K562 (cell line): ENCODE data around the gene MUC15. TPM values are rescaled to one million over a fixed set of nuclear protein-coding genes. Genes with fewer than 3 reads are reported as not detected.

Experiments used
- ATAC-seq: fragments of 200-7000 bp; cut with Tn5 transposase; 3 replicates; pipeline ENCODE4 v1.9.1; 2020; ENCODE audit warnings: moderate library complexity
- BruUV-seq: library from RNA; stranded (reverse); fragments of 400-500 nt; replicated peaks from 2 replicates; lab custom pipeline; 2021; lab: Mats Ljungman, UMichigan
- CTCF ChIA-PET: fragments of 300-600 bp; formaldehyde crosslinking; extraction: SDS; loops from one replicate; lab custom pipeline; 2021; ENCODE audit warnings: low intra/inter-chr PET ratio; lab: Yijun Ruan, JAX
- POLR2A ChIA-PET: fragments of 300-600, 350-650 bp; sonication (Branson Sonifier 250); formaldehyde crosslinking; extraction: SDS; loops from one replicate; lab custom pipeline; 2021; ENCODE audit warnings: antibody characterized with exemption, inconsistent platforms; lab: Yijun Ruan, JAX
- DNase-seq, 4 experiments: peaks; one replicate each; pipeline versions ENCODE4 v3.0.0 to v3.0.0-alpha.2; 2011 to 2018; ENCODE audit warnings: low spot score in 3 of 4, mixed read lengths in 3 of 4; ENCODE audit errors: extremely low read depth in 1 of 4
- FAIRE-seq: peaks from 2 replicates; lab custom pipeline; 2011; peaks lifted over from hg19 to GRCh38; lab: Jason Lieb, UNC
- H2AFZ ChIP-seq: 2 replicates; pipeline ENCODE4 v1.6.0; 2011; ENCODE audit warnings: low read depth, low read length, control low read depth, inconsistent platforms
- H3K27ac ChIP-seq: fragments of 200-600 bp; 3 replicates; pipeline ENCODE4 v1.8.0; 2011; ENCODE audit warnings: low read depth, mild to moderate bottlenecking, control low read depth, inconsistent platforms, low read length, moderate library complexity, mixed read lengths; ENCODE audit errors: extremely low read depth
- H3K27me3 ChIP-seq, 2 experiments: fragments of 300-600 bp in 1 of 2; 2 replicates in 1 of 2; 3 replicates in 1 of 2; pipeline versions ENCODE4 v1.6.0 to v1.8.0; 2011; ENCODE audit warnings: inconsistent platforms in 2 of 2, low read length in 2 of 2, mild to moderate bottlenecking in 1 of 2, mixed read lengths in 1 of 2, moderate library complexity in 1 of 2; ENCODE audit not compliant: control insufficient read depth in 2 of 2, insufficient read depth in 2 of 2
- H3K36me3 ChIP-seq: fragments of 300-600 bp; 3 replicates; pipeline ENCODE4 v1.8.0; 2011; ENCODE audit warnings: mild to moderate bottlenecking, low read length, inconsistent platforms; ENCODE audit not compliant: control insufficient read depth, insufficient read depth
- H3K4me1 ChIP-seq, 2 experiments: fragments of 200-600 bp in 1 of 2; replicated peaks in 1 of 2; 2 replicates in 1 of 2; 3 replicates in 1 of 2; pipeline versions ENCODE4 v1.5.1 to v1.8.0; 2011; ENCODE audit warnings: inconsistent platforms in 2 of 2, low read length in 2 of 2, mild to moderate bottlenecking in 1 of 2, mixed read lengths in 1 of 2, moderate library complexity in 1 of 2; ENCODE audit not compliant: control insufficient read depth in 2 of 2, insufficient read depth in 2 of 2
- H3K4me2 ChIP-seq: 2 replicates; pipeline ENCODE4 v1.6.1; 2011; ENCODE audit warnings: low read length, control low read depth, inconsistent platforms, mixed read lengths; ENCODE audit not compliant: insufficient read depth
- H3K4me3 ChIP-seq: fragments of 200-600 bp; sonication (generic), shearing (Covaris generic); 2 replicates; pipeline ENCODE4 v1.5.1; 2016; ENCODE audit warnings: control low read depth, inconsistent platforms
- H3K79me2 ChIP-seq: fragments of 200-600 bp; 3 replicates; pipeline ENCODE4 v1.8.0; 2011; ENCODE audit warnings: low read length, inconsistent platforms; ENCODE audit not compliant: control insufficient read depth, insufficient read depth
- H3K9ac ChIP-seq, 2 experiments: 2 replicates each; pipeline versions ENCODE4 v1.6.0 to v1.6.1; 2011; ENCODE audit warnings: low read depth in 2 of 2, low read length in 2 of 2, control low read depth in 1 of 2, inconsistent platforms in 1 of 2, mild to moderate bottlenecking in 1 of 2, mixed read lengths in 1 of 2; ENCODE audit not compliant: insufficient read depth in 1 of 2
- H3K9me1 ChIP-seq: one replicate; pipeline ENCODE4 v1.6.0; 2011; ENCODE audit warnings: inconsistent platforms, mild to moderate bottlenecking, low read length, moderate library complexity; ENCODE audit not compliant: control insufficient read depth, insufficient read depth
- H3K9me3 ChIP-seq: replicated peaks from 2 replicates; pipeline ENCODE4 v1.5.1; 2011; ENCODE audit warnings: low read depth, low read length, inconsistent platforms; ENCODE audit not compliant: control insufficient read depth, insufficient read depth
- H4K20me1 ChIP-seq: replicated peaks from 2 replicates; pipeline ENCODE4 v1.6.1; 2011; ENCODE audit warnings: low read length, inconsistent platforms, mixed read lengths; ENCODE audit not compliant: control insufficient read depth, insufficient read depth
- ATF1 ChIP-seq, 2 experiments: fragments of 450-650 bp in 1 of 2; IDR thresholded peaks; 2 replicates each; pipeline ENCODE4 v1.6.1; 2016; ENCODE audit warnings: missing compliant biosample characterization in 1 of 2, missing genetic modification characterization in 1 of 2
- GABPB1 ChIP-seq: sonication (generic); formaldehyde crosslinking; IDR thresholded peaks from 2 replicates; pipeline ENCODE4 v1.8.0; 2022; ENCODE audit warnings: mild to moderate bottlenecking, missing genetic modification reagents
- HDAC1 ChIP-seq, 2 experiments: fragments of 450-650 bp; IDR thresholded peaks; 2 replicates each; pipeline ENCODE4 v1.6.1; 2016 to 2017; ENCODE audit warnings: inconsistent platforms in 1 of 2, mild to moderate bottlenecking in 1 of 2, moderate library complexity in 1 of 2
- NFYB ChIP-seq: IDR thresholded peaks from 2 replicates; pipeline ENCODE4 v1.6.1; 2011; ENCODE audit warnings: mild to moderate bottlenecking, moderate library complexity; ENCODE audit not compliant: insufficient read length; ENCODE audit errors: extremely low read depth
- SRSF7 ChIP-seq: fragments of 200-400 bp; formaldehyde crosslinking; optimal IDR thresholded peaks from 2 replicates; pipeline ENCODE3; 2017; ENCODE audit warnings: mild to moderate bottlenecking, low read depth, low read length
- STAT5B ChIP-seq: fragments of 250-450 bp; sonication (Bioruptor Pico); IDR thresholded peaks from 2 replicates; pipeline ENCODE4 v1.8.0; 2021; ENCODE audit warnings: mild to moderate bottlenecking, inconsistent platforms
- ZFX ChIP-seq: sonication (generic); formaldehyde crosslinking; IDR thresholded peaks from 2 replicates; pipeline ENCODE4 v1.8.0; 2022; ENCODE audit warnings: mild to moderate bottlenecking, missing genetic modification reagents, moderate library complexity
- ZNF232 ChIP-seq: sonication (generic); formaldehyde crosslinking; IDR thresholded peaks from 2 replicates; pipeline ENCODE4 v1.8.0; 2022; ENCODE audit warnings: mild to moderate bottlenecking, missing genetic modification reagents
- ZNF347 ChIP-seq: fragments of 450-650 bp; formaldehyde crosslinking; IDR thresholded peaks from 2 replicates; pipeline ENCODE4 v1.4.0; 2020; ENCODE audit warnings: low read depth, mild to moderate bottlenecking, moderate library complexity
- WGBS: fragments of 100-300 bp; shearing (Covaris generic); methylation state at CpG from one replicate; pipeline ENCODE4 v1.1.6; 2016; ENCODE audit warnings: low coverage, mixed read lengths; ENCODE audit not compliant: insufficient coverage; ENCODE audit errors: missing lambda C conversion rate; 5-methylcytosine and 5-hydroxymethylcytosine counted together
- in situ Hi-C: fragments of 300-500 bp; cut with MboI; formaldehyde crosslinking; loops from 4 replicates; pipeline ENCODE4 v1.15.0; 2018; ENCODE audit warnings: inconsistent platforms, mixed read lengths
- intact Hi-C: fragments of 100-400 bp; cut with micrococcal nuclease; formaldehyde crosslinking; loops from 2 replicates; pipeline ENCODE4 v1.14.2; 2022
- polyA plus RNA-seq, 8 experiments: library from polyadenylated mRNA; depleted of rRNA in 4 of 8; stranded (reverse) in 5 of 8; unstranded in 3 of 8; fragments of >200 nt; fragmentation: Nextera tagmentation in 2 of 8; fragmentation: Illumina TruSeq in 1 of 8; extraction: Ambion mirVana in 2 of 8; extraction: Trizol in 1 of 8; gene quantifications; 2 replicates each; pipeline versions ENCODE4 v1.2.1 to v1.2.3, GENCODE V29; 2011 to 2014; ENCODE audit warnings: inconsistent platforms in 1 of 8, missing spikeins in 1 of 8
- total RNA-seq, 7 experiments: library from RNA; depleted of rRNA in 6 of 7; stranded (reverse); fragments of >200 nt in 6 of 7; fragmentation: Illumina TruSeq in 2 of 7; extraction: Trizol in 2 of 7; gene quantifications; 2 replicates each; pipeline versions ENCODE4 v1.2.1 to v1.2.3, GENCODE V29; 2011 to 2021; ENCODE audit warnings: low replicate concordance in 1 of 7
- TF ChIP-seq, protein P1 (sequence below), 2 experiments: fragments of 450-650 bp in 1 of 2; sonication (generic) in 1 of 2; formaldehyde crosslinking; conservative IDR thresholded peaks; 2 replicates each; pipeline versions ENCODE4 v1.4.0 to v1.8.1; 2020 to 2022; ENCODE audit warnings: mild to moderate bottlenecking in 1 of 2, missing genetic modification reagents in 1 of 2
- TF ChIP-seq, protein P2 (sequence below): fragments of 250-450 bp; sonication (Bioruptor Pico); IDR thresholded peaks from 2 replicates; pipeline ENCODE4 v1.9.0; 2021; ENCODE audit warnings: mild to moderate bottlenecking, inconsistent platforms
- TF ChIP-seq, protein P3 (sequence below): fragments of 450-650 bp; formaldehyde crosslinking; IDR thresholded peaks from 2 replicates; pipeline ENCODE4 v1.4.0; 2020; ENCODE audit warnings: mild to moderate bottlenecking, moderate library complexity
- TF ChIP-seq, protein P4 (sequence below): sonication (generic); formaldehyde crosslinking; IDR thresholded peaks from 2 replicates; pipeline ENCODE4 v1.8.1; 2023; ENCODE audit warnings: mild to moderate bottlenecking, missing genetic modification reagents, moderate library complexity

MUC15 gene
- total and polyA plus RNA-seq, 9 of the 15 experiments (the other 6 are each of a cell fraction or from before 2014, with no cell fraction given): 0.36 to 1.4 (median 0.65) TPM; not detected in 1

DNA sequence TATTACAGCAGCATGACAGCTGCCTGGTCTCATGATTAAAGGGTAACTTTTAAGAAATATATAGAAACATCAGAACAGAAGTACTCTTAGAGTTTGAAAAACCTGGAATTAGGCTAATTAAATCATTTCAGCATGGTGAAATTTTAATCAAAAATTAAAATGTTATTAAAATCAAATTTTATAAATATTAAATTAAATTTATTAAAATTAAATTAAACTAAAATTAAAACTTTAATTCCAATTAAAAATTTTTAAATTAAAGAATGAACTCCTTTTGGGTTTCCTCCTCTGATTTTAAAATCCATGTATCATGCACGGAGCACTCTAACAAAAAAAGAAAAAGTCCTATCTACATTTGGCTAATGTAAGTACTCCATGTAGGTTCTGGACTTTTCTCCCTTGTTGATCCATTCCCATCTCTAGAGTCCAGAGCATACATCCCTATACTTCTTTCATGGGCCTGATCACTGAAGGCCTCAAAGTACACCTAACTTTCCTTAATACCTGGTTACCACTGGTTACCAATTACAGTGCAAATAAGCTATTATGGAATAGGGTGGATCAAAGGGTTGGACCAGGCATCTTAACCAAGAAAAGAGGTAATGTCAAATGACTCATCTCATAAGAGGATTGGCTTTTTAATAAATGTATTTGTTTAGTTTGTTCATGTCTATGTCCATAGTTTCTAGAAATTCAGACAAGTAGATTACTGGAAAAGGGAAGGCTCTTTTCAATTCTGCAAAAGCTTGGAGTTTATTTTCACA is 48.4 kb upstream of the MUC15 start:
- H3K4me2 ChIP-seq: no peak overlapping the region
- ATAC-seq (no peak), FAIRE-seq (no peak), DNase-seq (no peak)
- in situ Hi-C loops: no loop called here
- TF ChIP-seq, protein P1, sequence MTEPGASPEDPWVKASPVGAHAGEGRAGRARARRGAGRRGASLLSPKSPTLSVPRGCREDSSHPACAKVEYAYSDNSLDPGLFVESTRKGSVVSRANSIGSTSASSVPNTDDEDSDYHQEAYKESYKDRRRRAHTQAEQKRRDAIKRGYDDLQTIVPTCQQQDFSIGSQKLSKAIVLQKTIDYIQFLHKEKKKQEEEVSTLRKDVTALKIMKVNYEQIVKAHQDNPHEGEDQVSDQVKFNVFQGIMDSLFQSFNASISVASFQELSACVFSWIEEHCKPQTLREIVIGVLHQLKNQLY (CRISPR knock-in tag; conservative IDR thresholded peaks at IDR 0.05): no peak
- TF ChIP-seq ZFX (CRISPR knock-in tag): no peak
- TF ChIP-seq NFYB: no peak
- no peak for TF ChIP-seq STAT5B (CRISPR knock-in tag)
- TF ChIP-seq ATF1 (CRISPR knock-in tag; IDR thresholded peaks at IDR 0.05): no peak
- TF ChIP-seq ATF1 (tag; IDR thresholded peaks at IDR 0.05): no peak
- TF ChIP-seq, protein P2, sequence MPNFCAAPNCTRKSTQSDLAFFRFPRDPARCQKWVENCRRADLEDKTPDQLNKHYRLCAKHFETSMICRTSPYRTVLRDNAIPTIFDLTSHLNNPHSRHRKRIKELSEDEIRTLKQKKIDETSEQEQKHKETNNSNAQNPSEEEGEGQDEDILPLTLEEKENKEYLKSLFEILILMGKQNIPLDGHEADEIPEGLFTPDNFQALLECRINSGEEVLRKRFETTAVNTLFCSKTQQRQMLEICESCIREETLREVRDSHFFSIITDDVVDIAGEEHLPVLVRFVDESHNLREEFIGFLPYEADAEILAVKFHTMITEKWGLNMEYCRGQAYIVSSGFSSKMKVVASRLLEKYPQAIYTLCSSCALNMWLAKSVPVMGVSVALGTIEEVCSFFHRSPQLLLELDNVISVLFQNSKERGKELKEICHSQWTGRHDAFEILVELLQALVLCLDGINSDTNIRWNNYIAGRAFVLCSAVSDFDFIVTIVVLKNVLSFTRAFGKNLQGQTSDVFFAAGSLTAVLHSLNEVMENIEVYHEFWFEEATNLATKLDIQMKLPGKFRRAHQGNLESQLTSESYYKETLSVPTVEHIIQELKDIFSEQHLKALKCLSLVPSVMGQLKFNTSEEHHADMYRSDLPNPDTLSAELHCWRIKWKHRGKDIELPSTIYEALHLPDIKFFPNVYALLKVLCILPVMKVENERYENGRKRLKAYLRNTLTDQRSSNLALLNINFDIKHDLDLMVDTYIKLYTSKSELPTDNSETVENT: no peak
- TF ChIP-seq, protein P3, sequence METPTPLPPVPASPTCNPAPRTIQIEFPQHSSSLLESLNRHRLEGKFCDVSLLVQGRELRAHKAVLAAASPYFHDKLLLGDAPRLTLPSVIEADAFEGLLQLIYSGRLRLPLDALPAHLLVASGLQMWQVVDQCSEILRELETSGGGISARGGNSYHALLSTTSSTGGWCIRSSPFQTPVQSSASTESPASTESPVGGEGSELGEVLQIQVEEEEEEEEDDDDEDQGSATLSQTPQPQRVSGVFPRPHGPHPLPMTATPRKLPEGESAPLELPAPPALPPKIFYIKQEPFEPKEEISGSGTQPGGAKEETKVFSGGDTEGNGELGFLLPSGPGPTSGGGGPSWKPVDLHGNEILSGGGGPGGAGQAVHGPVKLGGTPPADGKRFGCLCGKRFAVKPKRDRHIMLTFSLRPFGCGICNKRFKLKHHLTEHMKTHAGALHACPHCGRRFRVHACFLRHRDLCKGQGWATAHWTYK (CRISPR knock-in tag): no peak
- TF ChIP-seq GABPB1: no peak
- no peak for TF ChIP-seq ZNF347
- no peak for TF ChIP-seq SRSF7
- TF ChIP-seq ZNF232 (CRISPR knock-in tag): no peak
- TF ChIP-seq, protein P4, sequence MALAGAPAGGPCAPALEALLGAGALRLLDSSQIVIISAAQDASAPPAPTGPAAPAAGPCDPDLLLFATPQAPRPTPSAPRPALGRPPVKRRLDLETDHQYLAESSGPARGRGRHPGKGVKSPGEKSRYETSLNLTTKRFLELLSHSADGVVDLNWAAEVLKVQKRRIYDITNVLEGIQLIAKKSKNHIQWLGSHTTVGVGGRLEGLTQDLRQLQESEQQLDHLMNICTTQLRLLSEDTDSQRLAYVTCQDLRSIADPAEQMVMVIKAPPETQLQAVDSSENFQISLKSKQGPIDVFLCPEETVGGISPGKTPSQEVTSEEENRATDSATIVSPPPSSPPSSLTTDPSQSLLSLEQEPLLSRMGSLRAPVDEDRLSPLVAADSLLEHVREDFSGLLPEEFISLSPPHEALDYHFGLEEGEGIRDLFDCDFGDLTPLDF (CRISPR knock-in tag): no peak
- no peak for TF ChIP-seq HDAC1 (IDR thresholded peaks at IDR 0.05)
- H3K9me3 ChIP-seq: no peaks in the 10 kb centered on the region
- no peaks in the 10 kb centered on the region for H3K36me3 ChIP-seq
- no peaks in the 10 kb centered on the region for H3K27me3 ChIP-seq
- H3K9me1 ChIP-seq: no peaks in the 10 kb centered on the region
- 0% methylated on average over 1 of the region's 1 CpG for WGBS
- H3K79me2 ChIP-seq: no peaks in the 10 kb centered on the region
- intact Hi-C loops: no loop called here
- H3K4me1 ChIP-seq: no peaks in the 10 kb centered on the region
- no peaks in the 10 kb centered on the region for H4K20me1 ChIP-seq
- CTCF ChIA-PET: no interaction called here
- no TSS peak for BruUV-seq
- no peak overlapping the region for H3K4me3 ChIP-seq
- no peak overlapping the region for H3K9ac ChIP-seq
- no peak overlapping the region for H2AFZ ChIP-seq
- POLR2A ChIA-PET: no interaction called here
- no peak overlapping the region for H3K27ac ChIP-seq
